HCT116 (cell line): ENCODE measurements around the gene SERINC3. TPM values are rescaled to one million over a fixed set of nuclear protein-coding genes. Genes with fewer than 3 reads are reported as not detected.

Source experiments
- ATAC-seq: fragments of 200-7000 bp; cut with Tn5 transposase; 2 replicates; pipeline ENCODE4 v1.9.1; 2020; ENCODE audit warnings: mild to moderate bottlenecking, moderate library complexity
- BruUV-seq: library from RNA; stranded (reverse); fragments of 400-500 nt; replicated peaks from 2 replicates; lab custom pipeline; 2021; lab: Mats Ljungman, UMichigan
- CTCF ChIA-PET: fragments of 300-600 bp; sonication (Branson Sonifier 250); formaldehyde crosslinking; loops from one replicate; lab custom pipeline; 2021; ENCODE audit warnings: antibody characterized with exemption; lab: Charles Lee
- POLR2A ChIA-PET: fragments of 300-600, 350-600 bp; sonication (Branson Sonifier 250); formaldehyde crosslinking; loops from one replicate; lab custom pipeline; 2021; ENCODE audit warnings: antibody characterized with exemption; lab: Charles Lee
- RAD21 ChIA-PET, 2 experiments: fragments of 300-600 bp; sonication (Branson Sonifier 250); formaldehyde crosslinking; loops; one replicate each; lab custom pipeline; 2023; ENCODE audit warnings: low total read pairs in 2 of 2; ENCODE audit not compliant: uncharacterized antibody in 2 of 2, unreplicated experiment in 2 of 2, low non-redundant PET in 1 of 2; lab: Charles Lee
- DNase-seq: peaks from one replicate; pipeline ENCODE4 v3.0.0-alpha.2; 2010; ENCODE audit warnings: low read depth, low spot score
- H2AFZ ChIP-seq: fragments of 200-600 bp; shearing (Covaris generic), sonication (generic); 2 replicates; pipeline ENCODE4 v1.6.1; 2017; ENCODE audit warnings: low read depth, mixed run types, mixed read lengths, antibody characterized with exemption, low read length; ENCODE audit not compliant: poor library complexity, severe bottlenecking
- H3K27ac ChIP-seq: 2 replicates; pipeline ENCODE4 v1.5.1; 2012; ENCODE audit warnings: low read depth, low read length
- H3K27me3 ChIP-seq: fragments of 200-600 bp; sonication (generic); 2 replicates; pipeline ENCODE4 v1.6.1; 2016; ENCODE audit warnings: mixed run types, low read length, mixed read lengths; ENCODE audit not compliant: insufficient read depth
- H3K36me3 ChIP-seq, 2 experiments: fragments of 200-500 bp in 1 of 2; fragments of 200-600 bp in 1 of 2; sonication (Bioruptor generic) in 1 of 2; sonication (generic) in 1 of 2; 2 replicates each; pipeline versions ENCODE4 v1.5.1 to v1.6.1; 2014 to 2016; ENCODE audit warnings: low read length in 2 of 2, inconsistent platforms in 1 of 2, mixed read lengths in 1 of 2, mixed run types in 1 of 2; ENCODE audit not compliant: insufficient read depth in 2 of 2, control insufficient read depth in 1 of 2
- H3K4me1 ChIP-seq, 2 experiments: fragments of 200-600 bp in 1 of 2; sonication (generic) in 1 of 2; 2 replicates each; pipeline versions ENCODE4 v1.5.1 to v1.6.1; 2012 to 2017; ENCODE audit warnings: low read length in 2 of 2, inconsistent platforms in 1 of 2, mild to moderate bottlenecking in 1 of 2, mixed read lengths in 1 of 2, mixed run types in 1 of 2, moderate library complexity in 1 of 2; ENCODE audit not compliant: insufficient read depth in 2 of 2, control insufficient read depth in 1 of 2
- H3K4me2 ChIP-seq: fragments of 200-600 bp; sonication (generic); 2 replicates; pipeline ENCODE4 v1.6.1; 2017; ENCODE audit warnings: mixed run types, low read length, mixed read lengths
- H3K4me3 ChIP-seq, 2 experiments: fragments of 200-600 bp in 1 of 2; sonication (generic) in 1 of 2; replicated peaks in 1 of 2; 2 replicates each; pipeline ENCODE4 v1.5.1; 2011 to 2016; ENCODE audit warnings: low read length in 2 of 2, control low read depth in 1 of 2, low read depth in 1 of 2, mild to moderate bottlenecking in 1 of 2, mixed read lengths in 1 of 2, mixed run types in 1 of 2
- H3K79me2 ChIP-seq: fragments of 200-600 bp; sonication (generic); 2 replicates; pipeline ENCODE4 v1.6.1; 2017; ENCODE audit warnings: mild to moderate bottlenecking, mixed run types, low read length, moderate library complexity, mixed read lengths; ENCODE audit not compliant: insufficient read depth
- H3K9ac ChIP-seq: fragments of 200-600 bp; sonication (generic); 2 replicates; pipeline ENCODE4 v1.6.1; 2016; ENCODE audit warnings: low read length, mixed read lengths
- H3K9me2 ChIP-seq: fragments of 200-600 bp; sonication (generic), shearing (Covaris generic); 2 replicates; pipeline ENCODE4 v1.6.1; 2017; ENCODE audit warnings: mixed run types, mild to moderate bottlenecking, moderate library complexity; ENCODE audit not compliant: insufficient read depth
- H3K9me3 ChIP-seq, 2 experiments: fragments of 200-500 bp in 1 of 2; fragments of 200-600 bp in 1 of 2; sonication (Bioruptor generic) in 1 of 2; sonication (generic) in 1 of 2; 2 replicates each; pipeline ENCODE4 v1.6.1; 2014 to 2017; ENCODE audit warnings: low read length in 2 of 2, mixed read lengths in 2 of 2, inconsistent platforms in 1 of 2, low read depth in 1 of 2, mild to moderate bottlenecking in 1 of 2, mixed run types in 1 of 2, moderate library complexity in 1 of 2; ENCODE audit not compliant: control insufficient read depth in 1 of 2, insufficient read depth in 1 of 2
- H4K20me1 ChIP-seq: fragments of 200-600 bp; sonication (generic), shearing (Covaris generic); 2 replicates; pipeline ENCODE4 v1.6.1; 2017; ENCODE audit warnings: mixed run types, mild to moderate bottlenecking, moderate library complexity; ENCODE audit not compliant: insufficient read depth
- CEBPB ChIP-seq: IDR thresholded peaks from 2 replicates; pipeline ENCODE4 v1.6.1; 2012; ENCODE audit warnings: low read depth
- ELF1 ChIP-seq: IDR thresholded peaks from 2 replicates; pipeline ENCODE4 v1.6.1; 2012; ENCODE audit warnings: low read depth, borderline replicate concordance
- EZH2 ChIP-seq: fragments of 200-600 bp; sonication (generic); IDR thresholded peaks from 2 replicates; pipeline ENCODE4 v1.6.1; 2017; ENCODE audit warnings: antibody characterized with exemption, mixed run types
- EZH2phosphoT487 ChIP-seq: fragments of 200-600 bp; IDR thresholded peaks from 2 replicates; pipeline ENCODE4 v1.6.1; 2018; ENCODE audit warnings: antibody characterized with exemption, borderline replicate concordance
- FOSL1 ChIP-seq: IDR thresholded peaks from 2 replicates; pipeline ENCODE4 v1.6.1; 2012; ENCODE audit warnings: low read depth
- JUND ChIP-seq: IDR thresholded peaks from 2 replicates; pipeline ENCODE4 v1.6.1; 2012
- RAD21 ChIP-seq: IDR thresholded peaks from 2 replicates; pipeline ENCODE4 v1.6.1; 2012; ENCODE audit warnings: low read depth, mild to moderate bottlenecking
- SP1 ChIP-seq: IDR thresholded peaks from 2 replicates; pipeline ENCODE4 v1.6.1; 2012; ENCODE audit warnings: low read depth
- SRF ChIP-seq: IDR thresholded peaks from 2 replicates; pipeline ENCODE4 v1.6.1; 2012; ENCODE audit warnings: low read depth
- YY1 ChIP-seq: IDR thresholded peaks from 2 replicates; pipeline ENCODE4 v1.6.1; 2011; ENCODE audit warnings: low read length, low read depth, moderate library complexity, mild to moderate bottlenecking; ENCODE audit not compliant: insufficient replicate concordance; ENCODE audit errors: extremely low read depth
- ZFX ChIP-seq: fragments of 450-650 bp; IDR thresholded peaks from 2 replicates; pipeline ENCODE4 v1.6.1; 2017
- ZNF274 ChIP-seq: fragments of 200-500 bp; sonication (Bioruptor generic); IDR thresholded peaks from 2 replicates; pipeline ENCODE4 v1.6.1; 2014; ENCODE audit warnings: mild to moderate bottlenecking, low read depth, low read length, inconsistent platforms
- intact Hi-C: fragments of 100-400 bp; cut with micrococcal nuclease; formaldehyde crosslinking; loops from 2 replicates; pipeline ENCODE4 v1.10.0; 2022
- total RNA-seq: library from RNA; stranded (reverse); gene quantifications from one replicate; pipeline ENCODE4 v1.2.1, GENCODE V29; 2021; ENCODE audit not compliant: unreplicated experiment
- TF ChIP-seq, protein P1 (sequence below): IDR thresholded peaks from 2 replicates; pipeline ENCODE4 v1.6.1; 2012; ENCODE audit warnings: low read depth
- TF ChIP-seq, protein P2 (sequence below): IDR thresholded peaks from 2 replicates; pipeline ENCODE4 v1.6.1; 2012
- TF ChIP-seq, protein P3 (sequence below): IDR thresholded peaks from 2 replicates; pipeline ENCODE4 v1.6.1; 2011; ENCODE audit warnings: mild to moderate bottlenecking, low read length, moderate library complexity; ENCODE audit not compliant: insufficient replicate concordance; ENCODE audit errors: extremely low read depth

The SERINC3 gene
- total RNA-seq, 1 experiment from 2014 or later = 56.8 TPM

DNA sequence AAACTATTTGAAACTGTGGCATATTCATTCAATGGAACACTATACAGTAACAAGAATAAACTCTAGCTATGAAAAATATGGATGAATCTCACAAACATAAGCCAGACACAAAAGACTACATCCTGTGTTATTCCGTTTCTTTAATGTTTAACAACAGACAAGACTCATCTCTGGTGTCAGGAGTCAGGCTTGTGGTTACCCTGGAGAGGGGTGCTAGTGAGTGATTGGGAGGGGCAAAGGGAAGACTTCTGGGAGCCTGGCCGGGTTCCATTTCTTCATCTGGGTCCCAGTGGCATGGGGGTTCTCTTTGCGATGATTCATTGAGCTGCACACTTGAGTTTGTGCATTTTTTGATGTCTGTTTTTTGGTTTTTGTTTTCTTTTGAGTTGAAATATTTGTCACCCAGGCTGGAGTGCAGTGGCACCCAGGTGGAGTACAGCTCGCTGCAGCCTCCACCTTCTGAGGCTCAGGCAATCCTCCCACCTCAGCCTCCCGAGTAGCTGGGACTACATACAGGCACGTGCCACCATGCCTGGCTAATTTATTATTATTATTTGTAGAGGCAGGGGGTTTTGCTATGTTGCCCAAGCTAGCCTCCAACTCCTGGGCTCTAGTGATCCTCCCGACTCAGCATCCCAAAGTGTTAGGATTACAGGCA lies 67.4 kb downstream of the SERINC3 start:
- no TSS peak for BruUV-seq
- TF ChIP-seq, protein P1, sequence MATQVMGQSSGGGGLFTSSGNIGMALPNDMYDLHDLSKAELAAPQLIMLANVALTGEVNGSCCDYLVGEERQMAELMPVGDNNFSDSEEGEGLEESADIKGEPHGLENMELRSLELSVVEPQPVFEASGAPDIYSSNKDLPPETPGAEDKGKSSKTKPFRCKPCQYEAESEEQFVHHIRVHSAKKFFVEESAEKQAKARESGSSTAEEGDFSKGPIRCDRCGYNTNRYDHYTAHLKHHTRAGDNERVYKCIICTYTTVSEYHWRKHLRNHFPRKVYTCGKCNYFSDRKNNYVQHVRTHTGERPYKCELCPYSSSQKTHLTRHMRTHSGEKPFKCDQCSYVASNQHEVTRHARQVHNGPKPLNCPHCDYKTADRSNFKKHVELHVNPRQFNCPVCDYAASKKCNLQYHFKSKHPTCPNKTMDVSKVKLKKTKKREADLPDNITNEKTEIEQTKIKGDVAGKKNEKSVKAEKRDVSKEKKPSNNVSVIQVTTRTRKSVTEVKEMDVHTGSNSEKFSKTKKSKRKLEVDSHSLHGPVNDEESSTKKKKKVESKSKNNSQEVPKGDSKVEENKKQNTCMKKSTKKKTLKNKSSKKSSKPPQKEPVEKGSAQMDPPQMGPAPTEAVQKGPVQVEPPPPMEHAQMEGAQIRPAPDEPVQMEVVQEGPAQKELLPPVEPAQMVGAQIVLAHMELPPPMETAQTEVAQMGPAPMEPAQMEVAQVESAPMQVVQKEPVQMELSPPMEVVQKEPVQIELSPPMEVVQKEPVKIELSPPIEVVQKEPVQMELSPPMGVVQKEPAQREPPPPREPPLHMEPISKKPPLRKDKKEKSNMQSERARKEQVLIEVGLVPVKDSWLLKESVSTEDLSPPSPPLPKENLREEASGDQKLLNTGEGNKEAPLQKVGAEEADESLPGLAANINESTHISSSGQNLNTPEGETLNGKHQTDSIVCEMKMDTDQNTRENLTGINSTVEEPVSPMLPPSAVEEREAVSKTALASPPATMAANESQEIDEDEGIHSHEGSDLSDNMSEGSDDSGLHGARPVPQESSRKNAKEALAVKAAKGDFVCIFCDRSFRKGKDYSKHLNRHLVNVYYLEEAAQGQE = no peak
- TF ChIP-seq CEBPB (no peak), YY1 (no peak), JUND (no peak), SRF (no peak), SP1 (no peak), FOSL1 (no peak), RAD21 (no peak), ELF1 (no peak), EZH2 (no peak), ZNF274 (no peak), ZFX (no peak), EZH2phosphoT487 (no peak)
- TF ChIP-seq, protein P2, sequence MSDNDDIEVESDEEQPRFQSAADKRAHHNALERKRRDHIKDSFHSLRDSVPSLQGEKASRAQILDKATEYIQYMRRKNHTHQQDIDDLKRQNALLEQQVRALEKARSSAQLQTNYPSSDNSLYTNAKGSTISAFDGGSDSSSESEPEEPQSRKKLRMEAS = no peak
- TF ChIP-seq, protein P3, sequence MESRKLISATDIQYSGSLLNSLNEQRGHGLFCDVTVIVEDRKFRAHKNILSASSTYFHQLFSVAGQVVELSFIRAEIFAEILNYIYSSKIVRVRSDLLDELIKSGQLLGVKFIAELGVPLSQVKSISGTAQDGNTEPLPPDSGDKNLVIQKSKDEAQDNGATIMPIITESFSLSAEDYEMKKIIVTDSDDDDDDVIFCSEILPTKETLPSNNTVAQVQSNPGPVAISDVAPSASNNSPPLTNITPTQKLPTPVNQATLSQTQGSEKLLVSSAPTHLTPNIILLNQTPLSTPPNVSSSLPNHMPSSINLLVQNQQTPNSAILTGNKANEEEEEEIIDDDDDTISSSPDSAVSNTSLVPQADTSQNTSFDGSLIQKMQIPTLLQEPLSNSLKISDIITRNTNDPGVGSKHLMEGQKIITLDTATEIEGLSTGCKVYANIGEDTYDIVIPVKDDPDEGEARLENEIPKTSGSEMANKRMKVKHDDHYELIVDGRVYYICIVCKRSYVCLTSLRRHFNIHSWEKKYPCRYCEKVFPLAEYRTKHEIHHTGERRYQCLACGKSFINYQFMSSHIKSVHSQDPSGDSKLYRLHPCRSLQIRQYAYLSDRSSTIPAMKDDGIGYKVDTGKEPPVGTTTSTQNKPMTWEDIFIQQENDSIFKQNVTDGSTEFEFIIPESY = no peak
- ATAC-seq (no peak), DNase-seq (no peak)
- Histone ChIP-seq H3K27ac (no peak overlapping the region), H3K36me3 (no peaks in the 10 kb centered on the region), H3K9me2 (no peaks in the 10 kb centered on the region), H3K27me3 (no peaks in the 10 kb centered on the region), H3K4me2 (no peak overlapping the region), H3K4me1 (no peaks in the 10 kb centered on the region), H4K20me1 (no peaks in the 10 kb centered on the region), H3K4me3 (no peak overlapping the region), H3K9ac (no peak overlapping the region), H3K79me2 (no peaks in the 10 kb centered on the region), H2AFZ (no peak overlapping the region), H3K9me3 (no peaks in the 10 kb centered on the region)
- intact Hi-C loops = no loop called here
- CTCF ChIA-PET = interaction anchor here (1.2 kb wide), 1 partner anchor 16 kb away, joined by 3 read pairs; no protein-coding TSS in a partner anchor
- RAD21 ChIA-PET = no interaction called here
- POLR2A ChIA-PET = no interaction called here
